ENCODE measurements around the gene CCDC6. TPM values are rescaled to one million over a fixed set of nuclear protein-coding genes. Genes with fewer than 3 reads are reported as not detected.

Gene CCDC6
- total and polyA plus RNA-seq, 9 of the 15 experiments (the other 6 are each of a cell fraction or from before 2014, with no cell fraction given), result 10.4 to 41.0 (median 20.9) TPM

GRCh38 chr10:59917922-59918321, 11.6 kb upstream of the CCDC6 start:
- H3K9me1 ChIP-seq (ENCODE audit: control insufficient read depth, insufficient read depth, low read length), result no peaks in the 10 kb centered on the region
- ChIA-PET POLR2A (no interaction called here), CTCF (ENCODE audit: low intra/inter-chr PET ratio) (no interaction called here)
- no TSS peak for BruUV-seq (replicated peaks)
- H3K4me1 ChIP-seq (replicated peaks in 1 of 2; ENCODE audit: control insufficient read depth in 2 of 2, insufficient read depth in 2 of 2, low read length in 2 of 2), result no peaks in the 10 kb centered on the region
- ATAC-seq, result no peak
- H3K4me3 ChIP-seq, result no peak overlapping the region
- H3K36me3 ChIP-seq (ENCODE audit: control insufficient read depth, insufficient read depth, low read length), result no peaks in the 10 kb centered on the region
- TF ChIP-seq NFIC (IDR thresholded peaks at IDR 0.05) (no peak), HNRNPUL1 (IDR thresholded peaks at IDR 0.05; ENCODE audit: low read length) (no peak), ZNF444 (CRISPR knock-in tag; IDR thresholded peaks at IDR 0.05) (no peak)
- in situ Hi-C loops (cut with MboI), result no loop called here
- no peaks in the 10 kb centered on the region for H4K20me1 ChIP-seq (replicated peaks; ENCODE audit: control insufficient read depth, insufficient read depth, low read length)
- H3K79me2 ChIP-seq (ENCODE audit: control insufficient read depth, insufficient read depth, low read length), result no peaks in the 10 kb centered on the region
- DNase-seq (ENCODE audit: extremely low read depth in 1 of 4, low spot score in 3 of 4), result no peak
- no peaks in the 10 kb centered on the region for H3K27me3 ChIP-seq (ENCODE audit: control insufficient read depth in 2 of 2, insufficient read depth in 2 of 2, low read length in 2 of 2)
- 17% methylated on average over 1 of the region's 1 CpG for WGBS (ENCODE audit: insufficient coverage, low coverage, missing lambda C conversion rate)
- H3K4me2 ChIP-seq (ENCODE audit: insufficient read depth, low read length), result no peak overlapping the region
- intact Hi-C loops (cut with micrococcal nuclease), result no loop called here
- H3K9ac ChIP-seq (ENCODE audit: insufficient read depth in 1 of 2, low read depth in 2 of 2, low read length in 2 of 2), result no peak overlapping the region
- FAIRE-seq, result no peak
- H2AFZ ChIP-seq (ENCODE audit: low read depth, low read length), result no peak overlapping the region; the same call in 1 of the 2 replicates
- H3K9me3 ChIP-seq (replicated peaks; ENCODE audit: control insufficient read depth, insufficient read depth, low read depth, low read length), result no peaks in the 10 kb centered on the region; the same call in 1 of the 2 replicates
- no peak overlapping the region for H3K27ac ChIP-seq (ENCODE audit: extremely low read depth, low read depth, low read length)

GRCh38 chr10:59913547-59914237, 7.3 kb upstream of the CCDC6 start:
- CTCF ChIA-PET (ENCODE audit: low intra/inter-chr PET ratio), result no interaction called here
- H3K36me3 ChIP-seq (ENCODE audit: control insufficient read depth, insufficient read depth, low read length), result no peaks in the 10 kb centered on the region
- H3K9ac ChIP-seq (ENCODE audit: insufficient read depth in 1 of 2, low read depth in 2 of 2, low read length in 2 of 2), result no peak overlapping the region
- POLR2A ChIA-PET, result no interaction called here
- DNase-seq (ENCODE audit: extremely low read depth in 1 of 4, low spot score in 3 of 4) (no peak), FAIRE-seq (no peak), ATAC-seq (no peak)
- TF ChIP-seq TRIM24 (IDR thresholded peaks at IDR 0.05), result peak; percentile 43 to 55; a peak in 2 of 4 replicates
- TF ChIP-seq RBM25 (IDR thresholded peaks at IDR 0.05; ENCODE audit: low read depth, low read length, severe bottlenecking), result peak; percentile 58
- peak in 1 of 2 experiments; percentile 60; a peak in 2 of 3 replicates for TF ChIP-seq CBX3 (IDR thresholded peaks at IDR 0.05; ENCODE audit: borderline replicate concordance in 1 of 2, low read length in 2 of 2)
- TF ChIP-seq, protein P1, sequence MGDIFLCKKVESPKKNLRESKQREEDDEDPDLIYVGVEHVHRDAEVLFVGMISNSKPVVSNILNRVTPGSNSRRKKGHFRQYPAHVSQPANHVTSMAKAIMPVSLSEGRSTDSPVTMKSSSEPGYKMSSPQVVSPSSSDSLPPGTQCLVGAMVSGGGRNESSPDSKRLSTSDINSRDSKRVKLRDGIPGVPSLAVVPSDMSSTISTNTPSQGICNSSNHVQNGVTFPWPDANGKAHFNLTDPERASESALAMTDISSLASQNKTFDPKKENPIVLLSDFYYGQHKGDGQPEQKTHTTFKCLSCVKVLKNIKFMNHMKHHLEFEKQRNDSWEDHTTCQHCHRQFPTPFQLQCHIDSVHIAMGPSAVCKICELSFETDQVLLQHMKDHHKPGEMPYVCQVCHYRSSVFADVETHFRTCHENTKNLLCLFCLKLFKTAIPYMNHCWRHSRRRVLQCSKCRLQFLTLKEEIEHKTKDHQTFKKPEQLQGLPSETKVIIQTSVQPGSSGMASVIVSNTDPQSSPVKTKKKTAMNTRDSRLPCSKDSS (IDR thresholded peaks at IDR 0.05; ENCODE audit: low read depth, partially characterized antibody), result peak; percentile 46
- peak; percentile 90 for TF ChIP-seq TRIM28 (IDR thresholded peaks at IDR 0.05)
- no peak for TF ChIP-seq KHSRP (IDR thresholded peaks at IDR 0.05)
- no peak for TF ChIP-seq ZNF274 (IDR thresholded peaks at IDR 0.05; ENCODE audit: borderline replicate concordance, low read depth, low read length)
- H4K20me1 ChIP-seq (replicated peaks; ENCODE audit: control insufficient read depth, insufficient read depth, low read length), result no peaks in the 10 kb centered on the region
- H3K27me3 ChIP-seq (ENCODE audit: control insufficient read depth in 2 of 2, insufficient read depth in 2 of 2, low read length in 2 of 2), result no peaks in the 10 kb centered on the region
- H3K9me3 ChIP-seq (replicated peaks; ENCODE audit: control insufficient read depth, insufficient read depth, low read depth, low read length), result no peaks in the 10 kb centered on the region
- H3K79me2 ChIP-seq (ENCODE audit: control insufficient read depth, insufficient read depth, low read length), result no peaks in the 10 kb centered on the region
- in situ Hi-C loops (cut with MboI), result no loop called here
- H3K4me1 ChIP-seq (replicated peaks in 1 of 2; ENCODE audit: control insufficient read depth in 2 of 2, insufficient read depth in 2 of 2, low read length in 2 of 2), result peaks cover 4 to 9% of the 10 kb centered on the region in 2 experiments; a peak in 3 of 5 replicates
- no peak overlapping the region for H3K4me2 ChIP-seq (ENCODE audit: insufficient read depth, low read length)
- no peak overlapping the region for H2AFZ ChIP-seq (ENCODE audit: low read depth, low read length)
- intact Hi-C loops (cut with micrococcal nuclease), result no loop called here
- BruUV-seq (replicated peaks), result no TSS peak
- H3K9me1 ChIP-seq (ENCODE audit: control insufficient read depth, insufficient read depth, low read length), result no peaks in the 10 kb centered on the region
- no peak overlapping the region for H3K4me3 ChIP-seq
- no peak overlapping the region for H3K27ac ChIP-seq (ENCODE audit: extremely low read depth, low read depth, low read length)
